ENCODE data around the gene GABRA5.
"Not testable (repeated sequence)": the region's sequence is repeated elsewhere in the genome, so short reads cannot be mapped to it uniquely, and the experiment has no call there.

Gene GABRA5

DNA sequence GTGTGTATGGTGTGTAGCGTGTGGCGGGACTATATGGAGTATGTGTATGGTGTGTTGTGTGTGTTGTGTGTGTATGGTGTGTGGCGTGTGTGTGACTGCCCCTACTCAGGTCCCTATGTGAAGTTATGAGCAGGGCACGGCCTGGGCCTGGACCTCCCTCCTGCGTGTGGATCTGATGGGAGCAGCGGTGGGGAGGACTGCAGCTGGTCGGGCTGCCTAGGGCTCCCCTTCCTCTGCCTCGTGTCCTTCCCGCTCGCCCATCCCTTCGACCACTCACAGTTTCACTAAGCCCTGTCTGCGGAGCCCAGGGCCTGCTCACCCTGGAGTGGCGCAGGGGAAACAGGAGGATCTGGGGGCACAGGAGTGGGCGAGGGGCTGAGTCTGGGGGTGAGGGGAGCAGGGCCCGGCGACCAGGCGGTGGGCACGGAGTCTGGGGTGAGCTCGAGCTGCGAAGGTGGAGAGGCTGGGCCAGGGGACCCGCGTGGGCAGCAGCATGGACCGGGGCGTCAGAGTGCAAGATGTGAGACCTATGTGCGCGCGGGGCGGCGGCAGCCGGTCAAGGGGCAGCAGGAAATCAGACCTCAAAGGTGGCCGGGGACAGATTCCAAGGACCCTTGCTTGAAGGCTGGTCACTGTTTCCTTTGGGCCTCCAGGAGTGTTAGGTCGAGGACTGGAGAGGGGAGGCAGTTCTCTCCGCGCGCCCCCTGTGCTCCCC, 26.6 kb downstream of the GABRA5 start:
- TF ChIP-seq, protein P1, sequence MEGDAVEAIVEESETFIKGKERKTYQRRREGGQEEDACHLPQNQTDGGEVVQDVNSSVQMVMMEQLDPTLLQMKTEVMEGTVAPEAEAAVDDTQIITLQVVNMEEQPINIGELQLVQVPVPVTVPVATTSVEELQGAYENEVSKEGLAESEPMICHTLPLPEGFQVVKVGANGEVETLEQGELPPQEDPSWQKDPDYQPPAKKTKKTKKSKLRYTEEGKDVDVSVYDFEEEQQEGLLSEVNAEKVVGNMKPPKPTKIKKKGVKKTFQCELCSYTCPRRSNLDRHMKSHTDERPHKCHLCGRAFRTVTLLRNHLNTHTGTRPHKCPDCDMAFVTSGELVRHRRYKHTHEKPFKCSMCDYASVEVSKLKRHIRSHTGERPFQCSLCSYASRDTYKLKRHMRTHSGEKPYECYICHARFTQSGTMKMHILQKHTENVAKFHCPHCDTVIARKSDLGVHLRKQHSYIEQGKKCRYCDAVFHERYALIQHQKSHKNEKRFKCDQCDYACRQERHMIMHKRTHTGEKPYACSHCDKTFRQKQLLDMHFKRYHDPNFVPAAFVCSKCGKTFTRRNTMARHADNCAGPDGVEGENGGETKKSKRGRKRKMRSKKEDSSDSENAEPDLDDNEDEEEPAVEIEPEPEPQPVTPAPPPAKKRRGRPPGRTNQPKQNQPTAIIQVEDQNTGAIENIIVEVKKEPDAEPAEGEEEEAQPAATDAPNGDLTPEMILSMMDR (conservative IDR thresholded peaks at IDR 0.05; ENCODE audit: low read depth, low read length): no peak

GRCh38 chr15:26894181-26894580, 27.3 kb downstream of the GABRA5 start:
- TF ChIP-seq, protein P1 (conservative IDR thresholded peaks at IDR 0.05; ENCODE audit: low read depth, low read length): no peak
- H3K4me3 ChIP-seq (ENCODE audit: low read length): no peak overlapping the region
- DNase-seq (ENCODE audit: low read depth): no peak

More for the DNA sequence above, 26.6 kb downstream of the GABRA5 start:
- no peak overlapping the region for H3K4me3 ChIP-seq (ENCODE audit: low read length)
- DNase-seq (ENCODE audit: low read depth): no peak

DNA sequence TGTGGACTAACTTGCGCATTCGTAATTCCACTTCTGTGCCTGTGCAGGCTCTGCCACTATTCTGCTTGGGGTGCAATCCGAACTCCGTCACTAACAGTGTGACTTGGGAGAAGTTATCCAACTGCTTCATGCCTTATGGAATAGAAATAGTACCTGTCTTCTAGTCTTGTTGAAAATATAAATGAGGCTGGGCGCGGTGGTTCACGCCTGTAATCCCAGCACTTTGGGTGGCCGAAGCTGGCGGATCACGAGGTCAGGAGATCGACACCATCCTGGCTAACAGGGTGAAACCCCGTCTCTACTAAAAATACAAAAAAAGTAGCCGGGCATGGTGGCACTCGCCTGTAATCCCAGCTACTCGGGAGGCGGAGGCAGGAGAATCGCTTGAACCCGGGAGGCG, 28.5 kb downstream of the GABRA5 start:
- DNase-seq (ENCODE audit: low read depth); H3K4me3 ChIP-seq (ENCODE audit: low read length): not testable (repeated sequence)

GRCh38 chr15:26899658-26900057, 32.8 kb downstream of the GABRA5 start:
- TF ChIP-seq, protein P1 (conservative IDR thresholded peaks at IDR 0.05; ENCODE audit: low read depth, low read length): no peak
- DNase-seq (ENCODE audit: low read depth): no peak
- no peak overlapping the region for H3K4me3 ChIP-seq (ENCODE audit: low read length)

- no peak overlapping the region for H3K4me3 ChIP-seq (ENCODE audit: low read length)
- TF ChIP-seq, protein P1 (conservative IDR thresholded peaks at IDR 0.05; ENCODE audit: low read depth, low read length): no peak
- no peak for DNase-seq (ENCODE audit: low read depth)
Observed at GRCh38 chr15:26901041-26901440, 34.2 kb downstream of the GABRA5 start.

- no peak overlapping the region for H3K4me3 ChIP-seq (ENCODE audit: low read length)
- TF ChIP-seq, protein P1 (conservative IDR thresholded peaks at IDR 0.05; ENCODE audit: low read depth, low read length): no peak
- no peak for DNase-seq (ENCODE audit: low read depth)
Observed at GRCh38 chr15:26910715-26911114, 43.9 kb downstream of the GABRA5 start.

- TF ChIP-seq, protein P1 (conservative IDR thresholded peaks at IDR 0.05; ENCODE audit: low read depth, low read length): no peak
- no peak for DNase-seq (ENCODE audit: low read depth)
- H3K4me3 ChIP-seq (ENCODE audit: low read length): no peak overlapping the region
Observed at GRCh38 chr15:26921433-26921832, 54.6 kb downstream of the GABRA5 start.

Data from retinal pigment epithelial cell (primary cell).